Stomach smooth muscle (tissue), 2 donors: ENCODE results near the gene KCTD2.
A peak's percentile ranks its signal among the peaks of the same experiment; 100 is the strongest.

Experiments
- H3K27ac ChIP-seq: one replicate; pipeline ENCODE4 v1.7.0; 2013; ENCODE audit warnings: mild to moderate bottlenecking, low read length, inconsistent platforms
- H3K27me3 ChIP-seq, 2 donors: one replicate each; pipeline ENCODE4 v1.7.0; 2013; ENCODE audit warnings: low read length in 2 of 2; ENCODE audit not compliant: insufficient read depth in 2 of 2, control insufficient read depth in 1 of 2
- H3K36me3 ChIP-seq, 2 donors: one replicate each; pipeline ENCODE4 v1.7.0; 2013; ENCODE audit warnings: low read length in 2 of 2; ENCODE audit not compliant: control insufficient read depth in 2 of 2, insufficient read depth in 2 of 2
- H3K4me1 ChIP-seq: one replicate; pipeline ENCODE4 v1.7.0; 2013; ENCODE audit warnings: low read length; ENCODE audit not compliant: control insufficient read depth, insufficient read depth
- H3K4me3 ChIP-seq, 2 donors: one replicate each; pipeline ENCODE4 v1.7.0; 2013; ENCODE audit warnings: low read length in 2 of 2
- H3K9ac ChIP-seq, 2 donors: one replicate each; pipeline ENCODE4 v1.7.0; 2013; ENCODE audit warnings: low read length in 2 of 2, mild to moderate bottlenecking in 1 of 2
- H3K9me3 ChIP-seq, 2 donors: one replicate each; pipeline ENCODE4 v1.7.0; 2013; ENCODE audit warnings: low read length in 2 of 2; ENCODE audit not compliant: control insufficient read depth in 2 of 2
- donor health status: healthy.
- donor health status: Pancreatic carcinoma.

The KCTD2 gene

GRCh38 chr17:75077496-75078283 is 30.7 kb downstream of the KCTD2 start:
- no peaks in the 10 kb centered on the region for H3K9me3 ChIP-seq
- H3K9ac ChIP-seq = peak overlapping the region; percentile 84 to 91
- H3K4me3 ChIP-seq = peak overlapping the region; percentile 71 to 76
- H3K36me3 ChIP-seq = no peaks in the 10 kb centered on the region
- peaks cover 19% of the 10 kb centered on the region for H3K4me1 ChIP-seq
- peaks cover 0 to 3% of the 10 kb centered on the region in 2 donors for H3K27me3 ChIP-seq
- H3K27ac ChIP-seq = peak overlapping the region; percentile 81

DNA sequence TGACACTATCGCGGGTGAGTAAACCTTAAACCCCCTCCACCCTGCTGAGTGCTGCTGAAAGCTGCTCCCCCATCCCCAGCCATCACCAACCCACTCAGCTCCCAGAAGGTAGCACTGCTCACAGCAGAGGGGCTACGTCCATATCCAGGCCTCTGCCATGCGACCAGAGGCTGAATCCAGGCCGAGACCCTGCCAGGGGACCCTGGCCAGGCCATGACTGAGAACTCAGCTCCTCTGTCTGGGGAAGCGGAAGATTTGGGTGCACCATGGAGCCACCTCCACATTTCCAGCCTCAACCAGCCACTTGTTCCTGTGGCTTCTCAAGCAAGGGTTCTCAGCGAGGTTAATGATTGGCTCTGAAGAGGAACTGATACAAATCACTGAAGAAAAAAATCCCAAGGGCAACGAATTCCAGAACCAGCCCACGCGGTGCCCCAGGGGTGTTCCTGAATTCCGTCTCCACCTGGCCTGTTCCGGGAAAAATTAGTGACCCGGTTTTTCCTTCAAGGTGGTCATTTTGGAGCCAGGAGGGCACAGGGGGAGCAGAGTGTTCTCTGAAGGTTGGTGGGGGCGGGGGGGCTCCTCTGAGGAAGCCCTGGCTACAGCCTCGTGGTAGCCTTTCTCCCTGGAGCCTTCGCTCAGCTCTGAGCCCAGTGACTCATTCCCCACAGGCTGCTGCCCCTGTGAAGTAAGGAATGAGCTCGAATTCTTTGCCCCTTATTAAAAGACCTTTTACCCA is 31.4 kb downstream of the KCTD2 start:
- Histone ChIP-seq H3K36me3 (no peaks in the 10 kb centered on the region), H3K4me3 (peak overlapping the region in 1 of 2 donors; percentile 76), H3K9me3 (no peaks in the 10 kb centered on the region), H3K27ac (peak overlapping the region; percentile 81), H3K9ac (peak overlapping the region in 1 of 2 donors; percentile 91), H3K4me1 (peaks cover 19% of the 10 kb centered on the region), H3K27me3 (peaks cover 0 to 3% of the 10 kb centered on the region in 2 donors)

- no peak overlapping the region for H3K27ac ChIP-seq
- H3K9ac ChIP-seq = no peak overlapping the region
- H3K36me3 ChIP-seq = no peaks in the 10 kb centered on the region
- no peak overlapping the region for H3K4me3 ChIP-seq
- peaks cover 0 to 3% of the 10 kb centered on the region in 2 donors for H3K27me3 ChIP-seq
- H3K9me3 ChIP-seq = no peaks in the 10 kb centered on the region
- H3K4me1 ChIP-seq = peaks cover 19% of the 10 kb centered on the region
Observed at GRCh38 chr17:75079023-75079373, 32.0 kb downstream of the KCTD2 start.

- Histone ChIP-seq H3K4me1 (peaks cover 17% of the 10 kb centered on the region), H3K4me3 (no peak overlapping the region), H3K27me3 (peaks cover 0 to 5% of the 10 kb centered on the region in 2 donors), H3K36me3 (no peaks in the 10 kb centered on the region), H3K9me3 (no peaks in the 10 kb centered on the region), H3K27ac (no peak overlapping the region), H3K9ac (no peak overlapping the region)
Observed at GRCh38 chr17:75081611-75082540, 34.9 kb downstream of the KCTD2 start.

DNA sequence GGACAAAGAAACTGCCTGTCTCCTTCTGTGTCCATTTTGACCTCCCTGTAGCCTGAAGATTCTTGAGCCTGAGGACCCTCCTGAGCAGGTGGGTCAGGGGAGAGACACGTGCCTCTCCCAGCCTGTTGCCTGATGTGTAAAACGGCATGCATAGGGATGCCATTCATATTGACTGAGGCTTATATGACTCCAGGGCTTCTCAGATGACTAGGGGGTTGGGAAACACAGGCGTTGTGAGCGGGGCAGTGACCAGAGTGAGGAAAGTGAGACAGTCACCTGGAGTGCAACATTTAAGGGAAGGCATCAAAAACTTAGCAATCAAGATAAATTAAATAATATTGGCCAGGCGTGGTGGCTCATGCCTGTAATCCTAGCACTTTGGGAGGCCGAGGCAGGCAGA is 35.7 kb downstream of the KCTD2 start:
- Histone ChIP-seq H3K4me1 (peaks cover 17% of the 10 kb centered on the region), H3K9ac (no peak overlapping the region), H3K27ac (no peak overlapping the region), H3K4me3 (no peak overlapping the region), H3K27me3 (peaks cover 2 to 8% of the 10 kb centered on the region in 2 donors), H3K9me3 (no peaks in the 10 kb centered on the region), H3K36me3 (no peaks in the 10 kb centered on the region)

GRCh38 chr17:75084039-75084660 is 37.1 kb downstream of the KCTD2 start:
- Histone ChIP-seq H3K9ac (no peak overlapping the region), H3K9me3 (no peaks in the 10 kb centered on the region), H3K4me3 (no peak overlapping the region), H3K4me1 (peaks cover 17% of the 10 kb centered on the region), H3K27me3 (peaks cover 9 to 14% of the 10 kb centered on the region in 2 donors), H3K27ac (no peak overlapping the region), H3K36me3 (no peaks in the 10 kb centered on the region)

GRCh38 chr17:75086496-75087181 is 39.6 kb downstream of the KCTD2 start:
- Histone ChIP-seq H3K4me1 (peaks cover 20% of the 10 kb centered on the region), H3K9me3 (no peaks in the 10 kb centered on the region), H3K27me3 (peaks cover 9 to 11% of the 10 kb centered on the region in 2 donors), H3K4me3 (no peak overlapping the region), H3K27ac (no peak overlapping the region), H3K36me3 (no peaks in the 10 kb centered on the region), H3K9ac (no peak overlapping the region)

DNA sequence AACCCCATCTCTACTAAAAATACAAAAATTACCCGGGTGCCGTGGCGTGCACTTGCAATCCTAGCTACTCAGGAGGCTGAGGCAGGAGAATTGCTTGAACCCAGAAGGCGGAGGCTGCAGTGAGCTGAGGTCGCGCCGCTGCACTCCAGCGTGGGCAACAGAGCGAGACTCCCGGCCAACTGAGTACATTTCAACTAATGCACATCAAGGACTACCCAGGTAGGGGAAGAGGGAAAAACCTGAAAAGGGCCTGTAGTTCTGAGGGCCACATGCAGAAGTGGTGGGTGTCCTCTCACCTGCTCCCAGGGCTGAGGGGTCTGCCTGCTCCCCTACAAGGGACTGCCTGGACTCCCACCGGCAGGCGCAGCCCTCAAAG is 40.1 kb downstream of the KCTD2 start:
- peak overlapping the region in 1 of 2 donors; percentile 60 for H3K9ac ChIP-seq
- H3K4me1 ChIP-seq = peaks cover 20% of the 10 kb centered on the region
- H3K4me3 ChIP-seq = peak overlapping the region in 1 of 2 donors; percentile 65
- H3K27me3 ChIP-seq = peaks cover 9 to 10% of the 10 kb centered on the region in 2 donors
- no peaks in the 10 kb centered on the region for H3K36me3 ChIP-seq
- H3K27ac ChIP-seq = peak overlapping the region; percentile 31
- H3K9me3 ChIP-seq = no peaks in the 10 kb centered on the region

DNA sequence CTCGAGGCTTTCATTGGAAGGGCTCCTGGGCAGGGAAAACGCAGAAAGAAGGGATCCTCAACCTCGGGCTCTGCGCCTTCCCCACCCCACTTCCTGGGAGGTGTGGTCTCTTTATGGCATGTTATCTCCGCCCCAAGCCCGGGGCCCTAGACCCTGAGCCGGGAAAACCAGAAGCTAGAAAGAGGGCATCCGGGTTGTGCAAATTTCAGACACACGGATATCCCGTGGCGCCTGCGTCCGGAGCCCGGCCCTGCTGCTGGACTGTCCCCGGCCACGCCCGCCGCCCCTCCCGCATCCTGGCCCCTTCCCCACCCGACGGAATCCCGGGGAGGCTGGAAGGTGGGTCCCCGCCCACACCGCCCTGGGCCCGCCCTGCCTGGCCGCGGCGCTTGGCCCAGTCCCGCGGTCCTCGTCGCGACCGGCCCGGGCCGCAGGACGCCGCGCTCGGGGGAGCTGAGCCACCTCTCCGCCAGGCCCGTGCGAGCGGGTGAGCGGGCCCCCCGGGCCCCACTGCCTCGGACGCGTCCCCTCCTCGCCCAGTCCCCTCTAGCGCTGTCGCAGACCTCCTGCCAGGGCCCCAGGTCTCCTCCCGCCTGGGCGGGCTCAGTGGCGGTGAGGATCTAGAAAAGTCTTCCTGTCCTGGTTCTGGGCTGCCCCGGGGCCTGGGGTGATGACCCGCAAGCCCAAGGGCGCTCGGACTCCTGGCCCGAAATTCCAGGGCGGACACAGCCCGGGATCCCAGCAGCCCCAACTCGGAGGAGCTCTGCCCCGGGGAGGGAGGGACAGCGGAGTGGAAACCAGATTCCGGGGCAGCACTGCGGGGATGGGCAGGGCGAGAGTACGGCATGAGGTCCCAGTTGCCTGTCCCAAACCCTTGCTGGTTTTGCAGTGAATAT is 40.8 kb downstream of the KCTD2 start, which contains the start of gene SLC16A5:
TSS of gene SLC16A5 (plus strand) at position 397 of the 896 bp plus-strand sequence. CDS start 5,683 bp downstream, outside the sequence.
- peaks cover 20% of the 10 kb centered on the region for H3K4me1 ChIP-seq

More for the DNA sequence above, 40.8 kb downstream of the KCTD2 start, which contains the start of gene SLC16A5:
- H3K4me3 ChIP-seq = peak within 1 kb of the TSS; percentile 25 to 65
- peak within 1 kb of the TSS; percentile 31 for H3K27ac ChIP-seq
- H3K36me3 ChIP-seq = no peaks in the 10 kb centered on the region
- no peaks in the 10 kb centered on the region for H3K9me3 ChIP-seq
- peaks cover 9 to 10% of the 10 kb centered on the region in 2 donors for H3K27me3 ChIP-seq
- H3K9ac ChIP-seq = peak within 1 kb of the TSS; percentile 22 to 60
